Neural cell (in vitro differentiated cells): ENCODE data around the gene TPPP. TPM values are rescaled to one million over a fixed set of nuclear protein-coding genes. Genes with fewer than 3 reads are reported as not detected.
A peak's percentile ranks its signal among the peaks of the same experiment; 100 is the strongest.
"Not testable (repeated sequence)": the region's sequence is repeated elsewhere in the genome, so short reads cannot be mapped to it uniquely, and the experiment has no call there.

ENCODE experiments used
- H2AFZ ChIP-seq: fragments of 200-600, 300-800 bp; sonication (generic), shearing (Covaris generic); 2 replicates; pipeline ENCODE4 v1.6.0; 2014; ENCODE audit warnings: low read depth, mild to moderate bottlenecking, antibody characterized with exemption, low read length, moderate library complexity
- H3F3A ChIP-seq: fragments of 200-600 bp; shearing (Covaris generic); 2 replicates; pipeline ENCODE4 v1.6.1; 2016; ENCODE audit warnings: mild to moderate bottlenecking, moderate library complexity, mixed read lengths, antibody characterized with exemption, low read length; ENCODE audit not compliant: insufficient read depth, poor library complexity, severe bottlenecking
- H3K27ac ChIP-seq: fragments of 200-600, 300-800 bp; sonication (generic), shearing (Covaris generic); 2 replicates; pipeline ENCODE4 v1.5.1; 2014; ENCODE audit warnings: mild to moderate bottlenecking, low read length, moderate library complexity
- H3K27me3 ChIP-seq: fragments of 300-800, 200-600 bp; sonication (generic), shearing (Covaris generic); 2 replicates; pipeline ENCODE4 v1.6.0; 2014; ENCODE audit warnings: mild to moderate bottlenecking, low read depth, low read length, moderate library complexity; ENCODE audit not compliant: insufficient read depth
- H3K36me3 ChIP-seq: fragments of 300-800, 200-600 bp; sonication (generic), shearing (Covaris generic); 2 replicates; pipeline ENCODE4 v1.5.1; 2014; ENCODE audit warnings: mild to moderate bottlenecking, antibody characterized with exemption, low read length, moderate library complexity; ENCODE audit not compliant: insufficient read depth
- H3K4me2 ChIP-seq: fragments of 300-800, 200-600 bp; sonication (generic), shearing (Covaris generic); 2 replicates; pipeline ENCODE4 v1.6.0; 2014; ENCODE audit warnings: mild to moderate bottlenecking, low read length
- H3K4me3 ChIP-seq: fragments of 300-800, 200-600 bp; sonication (generic), shearing (Covaris generic); 2 replicates; pipeline ENCODE4 v1.5.1; 2014; ENCODE audit warnings: mild to moderate bottlenecking, low read length, moderate library complexity
- H3K79me2 ChIP-seq: fragments of 200-600 bp; shearing (Covaris generic); replicated peaks from 2 replicates; pipeline ENCODE4 v1.6.0; 2014; ENCODE audit warnings: mild to moderate bottlenecking, low read length, moderate library complexity; ENCODE audit not compliant: insufficient read depth
- H3K9ac ChIP-seq: fragments of 300-800, 200-600 bp; sonication (generic), shearing (Covaris generic); 2 replicates; pipeline ENCODE4 v1.6.1; 2016; ENCODE audit warnings: mild to moderate bottlenecking, low read length, mixed read lengths
- H3K9me2 ChIP-seq: fragments of 200-600 bp; shearing (Covaris generic); 2 replicates; pipeline ENCODE4 v1.6.1; 2016; ENCODE audit warnings: mild to moderate bottlenecking, low read length, mixed read lengths; ENCODE audit not compliant: insufficient read depth
- H3K9me3 ChIP-seq: fragments of 200-600, 300-800 bp; sonication (generic), shearing (Covaris generic); 2 replicates; pipeline ENCODE4 v1.6.1; 2016; ENCODE audit warnings: mild to moderate bottlenecking, mixed run types, low read length, moderate library complexity, mixed read lengths
- H4K20me1 ChIP-seq: fragments of 200-600 bp; shearing (Covaris generic); 2 replicates; pipeline ENCODE4 v1.6.1; 2016; ENCODE audit warnings: mild to moderate bottlenecking, mixed run types; ENCODE audit not compliant: insufficient read depth
- RAD21 ChIP-seq: fragments of 450-650 bp; conservative IDR thresholded peaks from 2 replicates; pipeline ENCODE4 v1.6.1; 2014; ENCODE audit warnings: antibody characterized with exemption, mild to moderate bottlenecking, moderate library complexity
- REST ChIP-seq: IDR thresholded peaks from 2 replicates; pipeline ENCODE4 v1.6.1; 2012; ENCODE audit warnings: borderline replicate concordance
- polyA plus RNA-seq: library from polyadenylated mRNA; depleted of rRNA; stranded (reverse); fragments of >200 nt; gene quantifications from 2 replicates; pipeline ENCODE4 v1.2.3, GENCODE V29; 2014

The TPPP gene
- polyA plus RNA-seq, 1 donor from 2014 or later: 9.9 TPM

GRCh38 chr5:692529-693041 lies 567 bp downstream of the TPPP start:
- H4K20me1 ChIP-seq, H3K27ac ChIP-seq, H3K27me3 ChIP-seq, H3K9me2 ChIP-seq, H2AFZ ChIP-seq, H3K79me2 ChIP-seq, H3K9me3 ChIP-seq, H3K36me3 ChIP-seq, H3K4me2 ChIP-seq, H3F3A ChIP-seq: not testable (repeated sequence)
- Histone ChIP-seq H3K9ac (peak overlapping the region; percentile 61), H3K4me3 (peak overlapping the region; percentile 66)

GRCh38 chr5:691817-692528 lies 1.2 kb downstream of the TPPP start:
- H3K36me3 ChIP-seq: no peaks in the 10 kb centered on the region
- peak overlapping the region; percentile 61 for H3K9ac ChIP-seq
- no peaks in the 10 kb centered on the region for H3K27me3 ChIP-seq
- no peaks in the 10 kb centered on the region for H3K9me3 ChIP-seq
- H3K27ac ChIP-seq: no peak overlapping the region
- no peak overlapping the region for H3K4me2 ChIP-seq
- no peaks in the 10 kb centered on the region for H3K9me2 ChIP-seq
- H3K4me3 ChIP-seq: peak overlapping the region; percentile 66
- H3K79me2 ChIP-seq: no peaks in the 10 kb centered on the region
- H2AFZ ChIP-seq: no peak overlapping the region
- no peaks in the 10 kb centered on the region for H3F3A ChIP-seq
- H4K20me1 ChIP-seq: no peaks in the 10 kb centered on the region
- TF ChIP-seq REST (no peak), RAD21 (no peak)

GRCh38 chr5:691049-691448 lies 2.1 kb downstream of the TPPP start:
- not testable (repeated sequence) for H3K9ac ChIP-seq, H3F3A ChIP-seq, H3K9me3 ChIP-seq, H4K20me1 ChIP-seq, H3K36me3 ChIP-seq, H3K27ac ChIP-seq, H2AFZ ChIP-seq, H3K79me2 ChIP-seq, H3K27me3 ChIP-seq, H3K4me2 ChIP-seq, H3K9me2 ChIP-seq, H3K4me3 ChIP-seq

GRCh38 chr5:690293-690692 lies 2.9 kb downstream of the TPPP start:
- H3K36me3 ChIP-seq, H3K27ac ChIP-seq, H3K4me2 ChIP-seq, H3K9me2 ChIP-seq, H3K4me3 ChIP-seq, H2AFZ ChIP-seq, H3K79me2 ChIP-seq, H3K27me3 ChIP-seq, H4K20me1 ChIP-seq, H3K9ac ChIP-seq, H3F3A ChIP-seq, H3K9me3 ChIP-seq: not testable (repeated sequence)

- H3F3A ChIP-seq, H3K27ac ChIP-seq: not testable (repeated sequence)
Observed at GRCh38 chr5:688348-689010, 4.7 kb downstream of the TPPP start.

GRCh38 chr5:686936-687335 lies 6.2 kb downstream of the TPPP start:
- H3K4me3 ChIP-seq, H3K9ac ChIP-seq, H3K9me3 ChIP-seq, H3K36me3 ChIP-seq, H4K20me1 ChIP-seq, H3K9me2 ChIP-seq, H3K79me2 ChIP-seq, H2AFZ ChIP-seq, H3F3A ChIP-seq, H3K27ac ChIP-seq, H3K4me2 ChIP-seq, H3K27me3 ChIP-seq: not testable (repeated sequence)

More at GRCh38 chr5:688348-689010, 4.7 kb downstream of the TPPP start:
- H3K9ac ChIP-seq, H3K9me3 ChIP-seq, H4K20me1 ChIP-seq, H3K9me2 ChIP-seq, H3K36me3 ChIP-seq, H3K4me2 ChIP-seq, H3K27me3 ChIP-seq, H2AFZ ChIP-seq, H3K79me2 ChIP-seq, H3K4me3 ChIP-seq: not testable (repeated sequence)
